Measurements from ENCODE around the gene LZIC. TPM values are rescaled to one million over a fixed set of nuclear protein-coding genes. Genes with fewer than 3 reads are reported as not detected.

LZIC gene
- polyA plus RNA-seq, 1 of the 3 experiments (the other 2 are of a cell fraction) = 9.6 TPM

GRCh38 chr1:9892563-9893528, 50.3 kb downstream of the LZIC start:
- peak overlapping the region in 1 of 2 experiments; percentile 20; a peak in 2 of 4 replicates for H3K4me3 ChIP-seq (ENCODE audit: low read depth in 2 of 2, low read length in 1 of 2)
- no peaks in the 10 kb centered on the region for H4K20me1 ChIP-seq (ENCODE audit: insufficient read depth)
- H3K9me2 ChIP-seq = no peaks in the 10 kb centered on the region
- H3K9ac ChIP-seq = peak overlapping the region; percentile 50; the same call in 1 of the 2 replicates
- peaks cover 23% of the 10 kb centered on the region for H3K79me2 ChIP-seq (ENCODE audit: insufficient read depth)
- WGBS (ENCODE audit: low lambda C conversion rate) = 66% methylated on average over 14 of the region's 14 CpGs
- H2AFZ ChIP-seq (ENCODE audit: low read depth) = peak overlapping the region; percentile 32; the same call in 1 of the 2 replicates
- peak overlapping the region; percentile 54 to 83 for H3K27ac ChIP-seq (ENCODE audit: low read depth in 2 of 2, low read length in 1 of 2)
- H3K4me2 ChIP-seq = peak overlapping the region; percentile 70
- H3F3A ChIP-seq (replicated peaks; ENCODE audit: insufficient read depth) = peaks cover 33% of the 10 kb centered on the region
- ChIA-PET CTCF (interaction anchor here (0.6 to 5.5 kb wide), 6 partner anchors 8 to 537 kb away, joined by 3 to 31 read pairs (median 3); partner anchors contain the start of genes CENPS, LZIC and NMNAT1), POLR2A (interaction anchor here (0.6 kb wide), 1 partner anchor 12 kb away, joined by 3 read pairs; no protein-coding TSS in a partner anchor)
- H3K36me3 ChIP-seq (replicated peaks in 1 of 2; ENCODE audit: control insufficient read depth in 1 of 2, insufficient read depth in 2 of 2, low read length in 1 of 2) = no peaks in the 10 kb centered on the region
- DNase-seq = no peak
- H3K27me3 ChIP-seq (ENCODE audit: insufficient read depth) = no peaks in the 10 kb centered on the region
- H3K9me3 ChIP-seq = no peaks in the 10 kb centered on the region
- peak; percentile 62 for TF ChIP-seq PBX3 (IDR thresholded peaks at IDR 0.05)
- TF ChIP-seq REST (IDR thresholded peaks at IDR 0.05; ENCODE audit: low read depth, low read length) = no peak
- TF ChIP-seq TCF12 (IDR thresholded peaks at IDR 0.05) = peak; percentile 81
- TF ChIP-seq RFX5 (IDR thresholded peaks at IDR 0.05; ENCODE audit: low read length) = no peak
- TF ChIP-seq EP300 (IDR thresholded peaks at IDR 0.05; ENCODE audit: borderline replicate concordance in 1 of 2, low read depth in 1 of 2, low read length in 1 of 2) = peak in 1 of 2 experiments; percentile 81; a peak in 2 of 4 replicates
- 0 out of 2 replicates have a peak, but pooled peaks have one; percentile 26 for TF ChIP-seq YY1 (IDR thresholded peaks at IDR 0.05; ENCODE audit: low read depth)
- TF ChIP-seq NFIC (IDR thresholded peaks at IDR 0.05; ENCODE audit: borderline replicate concordance) = peak; percentile 80
- TF ChIP-seq ZBTB33 (IDR thresholded peaks at IDR 0.05; ENCODE audit: borderline replicate concordance, low read depth) = 0 out of 2 replicates have a peak, but pooled peaks have one; percentile 19
- TF ChIP-seq FOSL2 (IDR thresholded peaks at IDR 0.05; ENCODE audit: borderline replicate concordance, low read depth) = peak; percentile 77; the same call in 1 of the 2 replicates
- TF ChIP-seq CTCF (IDR thresholded peaks at IDR 0.05) = no peak
- peak; percentile 20; the same call in 1 of the 2 replicates for TF ChIP-seq TEAD4 (IDR thresholded peaks at IDR 0.05; ENCODE audit: borderline replicate concordance, insufficient read depth)
- peak; percentile 41; the same call in 1 of the 2 replicates for TF ChIP-seq RXRA (IDR thresholded peaks at IDR 0.05; ENCODE audit: borderline replicate concordance, low read depth)
- peak; percentile 74; the same call in 1 of the 2 replicates for TF ChIP-seq JUND (IDR thresholded peaks at IDR 0.05)
- TF ChIP-seq RCOR1 (IDR thresholded peaks at IDR 0.05; ENCODE audit: low read length) = no peak
- TF ChIP-seq MAX (IDR thresholded peaks at IDR 0.05; ENCODE audit: low read depth) = peak; percentile 62
- peak; percentile 40; the same call in 1 of the 2 replicates for TF ChIP-seq MEF2A (IDR thresholded peaks at IDR 0.05; ENCODE audit: borderline replicate concordance, low read depth)
- no peak for TF ChIP-seq EZH2phosphoT487 (IDR thresholded peaks at IDR 0.05; ENCODE audit: borderline replicate concordance, low read depth)
- TF ChIP-seq GATA2 (CRISPR knock-in tag; IDR thresholded peaks at IDR 0.05) = no peak
- peaks cover 17 to 39% of the 10 kb centered on the region in 2 experiments for H3K4me1 ChIP-seq (ENCODE audit: control insufficient read depth in 1 of 2, insufficient read depth in 2 of 2, low read depth in 1 of 2, low read length in 1 of 2)

All from SK-N-SH (cell line).